ENCODE data around the gene CEMIP2.

The CEMIP2 gene

DNA sequence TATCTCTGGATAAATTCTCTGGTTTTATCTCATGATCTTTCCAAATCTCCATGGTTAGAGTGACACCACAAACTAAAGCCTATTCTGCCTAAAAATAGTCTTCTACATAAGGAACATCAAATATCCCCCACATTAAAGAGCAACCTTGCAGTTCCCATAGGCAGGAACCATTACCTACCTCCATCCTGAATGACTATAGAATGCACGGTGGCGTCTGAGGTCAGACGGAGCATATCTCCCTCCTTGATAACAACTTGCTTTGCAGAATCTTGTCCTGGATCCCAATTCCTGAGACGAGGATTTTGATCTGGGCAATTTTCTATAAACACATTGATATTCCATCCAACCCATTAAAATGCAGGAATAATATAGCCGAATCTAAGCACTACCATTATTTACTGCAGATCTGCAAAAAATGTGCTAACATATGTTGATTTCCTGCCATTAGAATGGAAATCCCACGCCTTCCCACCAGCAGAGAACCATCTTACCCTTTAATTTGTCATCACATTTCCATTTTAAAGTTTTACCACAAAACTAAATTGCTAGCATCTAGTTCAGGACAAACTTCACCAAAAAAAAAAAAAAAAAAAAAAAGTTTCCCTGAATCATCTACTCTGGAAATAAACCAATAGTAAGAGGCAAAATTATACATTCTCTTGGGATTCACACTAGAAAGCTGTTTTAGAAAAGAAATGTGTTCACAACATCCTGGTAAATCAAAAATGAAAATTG, 22.1 kb downstream of the CEMIP2 start:
- no peak for DNase-seq (ENCODE audit: low spot score)

DNA sequence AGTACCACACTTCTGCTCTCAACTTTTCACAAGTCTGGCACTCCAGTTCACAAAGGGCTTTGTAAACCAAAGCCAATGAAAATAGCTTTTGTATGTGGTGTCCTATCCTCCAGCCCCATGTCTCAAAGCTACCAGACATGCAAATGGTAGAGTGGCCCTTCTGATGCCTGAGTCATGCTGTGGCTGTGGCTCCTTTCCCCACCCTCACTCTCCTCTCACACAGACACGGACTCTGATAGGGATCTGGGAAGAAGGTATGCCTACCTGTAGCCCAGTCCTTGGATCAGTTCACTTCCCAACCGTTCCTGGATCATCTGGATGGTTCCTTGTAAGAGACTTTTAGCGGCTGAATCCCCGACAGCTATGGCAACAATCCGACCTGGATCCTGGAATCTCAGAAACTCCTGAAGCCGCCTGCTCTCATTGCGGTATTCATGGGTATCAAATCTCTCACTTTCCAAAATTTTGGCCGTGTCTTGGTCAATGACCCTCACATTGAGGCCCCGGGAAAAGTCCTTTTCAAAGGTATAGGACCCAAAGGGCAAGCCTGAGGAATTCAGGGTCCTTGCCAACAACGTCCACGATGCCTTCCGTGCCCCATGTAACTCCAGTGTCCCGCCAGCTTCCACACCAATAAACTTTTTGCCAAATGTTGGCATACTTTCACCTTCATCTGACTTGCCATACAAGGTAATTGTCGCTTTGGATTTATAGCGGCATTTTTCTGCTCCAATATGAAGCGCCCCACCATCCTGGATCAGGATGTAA, 23.4 kb downstream of the CEMIP2 start:
- DNase-seq (ENCODE audit: low spot score) = no peak

DNA sequence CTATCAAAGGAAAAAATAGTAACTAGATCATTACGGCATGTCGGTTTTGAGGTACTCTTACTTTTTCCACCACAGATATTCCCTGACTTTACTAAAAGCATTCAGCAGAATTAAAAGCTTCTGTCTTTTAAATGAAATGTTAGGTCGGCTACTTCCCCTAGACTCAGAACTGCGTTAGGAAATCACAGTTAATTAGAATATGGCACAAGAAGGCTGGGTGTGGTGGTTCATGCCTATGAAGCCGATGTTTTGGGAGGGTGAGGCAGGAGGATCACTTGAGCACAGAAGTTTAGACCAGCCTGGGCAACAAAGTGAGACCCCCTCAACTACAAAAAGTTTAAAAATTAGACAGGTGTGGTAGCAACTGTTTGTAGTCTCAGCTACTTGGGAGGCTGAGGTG, 24.4 kb downstream of the CEMIP2 start:
- DNase-seq (ENCODE audit: low spot score) = no peak

DNA sequence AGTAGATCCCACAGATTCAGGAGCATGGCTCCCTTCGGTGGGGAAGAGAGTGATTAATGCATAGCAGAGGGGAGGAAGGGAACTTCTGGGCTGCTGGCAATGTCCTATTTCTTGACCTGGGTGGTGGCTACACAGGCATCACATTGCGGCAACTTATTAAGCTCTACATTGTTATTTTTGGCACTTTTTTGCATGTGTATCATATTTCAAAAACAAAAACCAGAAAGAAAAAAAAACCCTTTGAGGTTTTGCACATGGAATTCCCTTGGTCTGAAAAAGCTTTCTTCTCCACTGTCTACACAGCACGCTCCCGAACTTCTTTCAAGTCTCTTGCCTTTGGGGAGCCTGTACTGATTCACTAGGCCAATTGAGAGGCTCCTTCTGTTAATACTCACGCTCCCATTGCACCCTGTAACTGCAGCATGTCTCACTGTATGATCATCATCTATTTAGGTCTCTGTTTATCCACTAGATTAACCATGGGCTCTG, 25.1 kb downstream of the CEMIP2 start:
- DNase-seq (ENCODE audit: low spot score) = no peak

DNA sequence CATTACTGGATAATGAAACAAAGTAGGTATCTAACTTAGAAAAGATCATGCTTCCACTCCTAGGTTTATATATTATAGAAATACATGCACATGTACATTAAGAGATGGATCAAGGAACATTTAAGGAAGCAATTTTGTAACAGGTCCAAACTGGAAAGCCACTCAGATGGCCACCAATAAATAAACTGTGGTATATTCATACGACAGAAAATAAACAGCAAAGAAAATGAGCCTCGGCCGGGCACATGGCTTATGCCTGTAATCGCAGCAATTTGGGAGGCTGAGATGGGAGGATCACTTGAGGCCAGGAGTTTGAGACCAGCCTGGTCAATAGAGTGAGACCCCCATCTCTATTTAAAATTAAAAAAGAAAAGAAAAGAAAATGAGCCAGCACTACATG, 25.6 kb downstream of the CEMIP2 start:
- no peak for DNase-seq (ENCODE audit: low spot score)

DNA sequence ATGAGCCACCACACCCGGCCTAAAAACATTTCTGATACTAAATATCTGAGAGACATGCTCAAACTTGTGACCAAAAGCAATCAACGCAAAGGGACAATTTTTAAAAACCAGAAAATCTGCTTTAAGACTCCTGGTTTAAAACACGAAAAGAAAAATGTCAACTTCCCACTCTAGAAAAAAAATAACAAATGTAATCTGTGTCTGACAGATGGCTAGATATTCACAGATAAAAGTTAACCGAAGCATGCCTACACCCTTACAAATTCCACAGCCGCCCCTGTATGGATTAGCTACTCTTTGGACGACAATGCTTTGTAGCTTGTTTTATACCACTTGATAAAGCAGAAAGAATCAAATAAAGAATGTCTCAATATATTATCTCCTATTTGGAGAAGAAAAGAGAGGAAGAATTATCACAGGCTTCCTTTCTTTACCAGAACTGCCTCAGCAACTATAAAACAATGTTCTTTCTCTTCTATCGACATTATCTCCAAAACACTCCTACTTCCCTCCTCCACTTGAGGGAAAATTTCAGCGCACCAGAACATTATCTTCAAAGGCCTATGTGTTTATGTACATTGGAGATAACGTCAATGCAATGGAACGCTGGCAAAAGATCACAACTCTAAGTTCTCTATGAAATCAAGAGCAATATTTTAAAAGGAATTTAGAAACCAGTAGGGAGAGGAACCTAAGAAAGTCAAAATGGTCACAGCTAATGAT, 26.2 kb downstream of the CEMIP2 start:
- DNase-seq (ENCODE audit: low spot score) = peak; percentile 44

DNA sequence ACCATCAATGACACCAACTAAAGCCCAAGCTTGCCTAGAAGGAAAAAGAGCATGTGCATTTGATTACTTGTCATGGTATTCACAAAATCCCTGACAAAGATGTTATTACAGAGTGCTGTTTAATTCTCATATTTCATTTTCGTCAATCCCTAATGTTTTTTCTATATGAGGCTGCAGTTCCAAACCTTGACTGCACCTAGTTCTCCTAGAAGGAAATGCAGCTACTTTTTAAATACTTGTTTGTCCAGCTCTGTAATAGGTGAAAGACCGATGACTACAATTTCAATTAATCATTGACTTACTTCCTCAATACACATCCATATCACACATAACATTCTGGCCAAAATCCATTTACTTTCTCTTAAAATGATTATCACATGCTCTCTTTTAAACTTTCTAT, 28.1 kb downstream of the CEMIP2 start:
- no peak for DNase-seq (ENCODE audit: low spot score)

DNA sequence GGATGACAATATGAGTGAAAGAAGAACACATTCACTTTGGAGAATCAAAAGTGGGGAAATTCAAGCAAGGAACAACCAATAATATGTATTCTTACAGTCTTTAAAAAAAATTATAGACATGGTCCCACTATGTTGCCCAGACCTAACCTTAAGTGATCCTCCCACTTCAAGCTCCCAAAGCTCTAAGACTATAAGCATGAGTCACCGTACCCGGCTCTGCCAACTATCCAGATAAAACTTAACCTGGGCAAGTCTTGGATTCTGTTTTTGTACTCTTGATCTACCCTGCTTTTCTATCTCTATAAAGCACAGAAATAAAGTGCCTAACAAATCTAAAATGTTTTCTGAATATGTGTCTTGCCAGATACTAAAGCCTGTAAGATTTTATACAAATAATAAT, 30.9 kb downstream of the CEMIP2 start:
- DNase-seq (ENCODE audit: low spot score) = peak; percentile 21

DNA sequence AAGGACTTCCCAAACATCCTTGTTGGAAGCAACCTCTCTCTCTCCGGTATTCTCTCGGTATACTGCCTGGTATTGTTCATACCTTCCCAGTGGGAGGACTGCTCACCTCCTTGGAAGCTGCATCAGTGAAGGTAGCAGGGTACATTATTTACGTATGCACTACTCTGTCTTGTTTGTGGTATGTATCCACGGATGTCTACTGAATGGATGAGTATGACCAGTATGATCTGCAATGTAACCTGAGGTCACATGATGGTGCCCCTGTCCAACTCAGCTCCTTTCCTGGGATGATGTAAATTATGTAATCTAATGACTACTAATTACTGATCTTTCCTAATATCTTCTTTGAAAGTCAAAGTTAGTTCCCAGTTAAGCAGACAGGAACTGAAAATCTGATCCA, 32.1 kb downstream of the CEMIP2 start:
- DNase-seq (ENCODE audit: low spot score) = no peak

DNA sequence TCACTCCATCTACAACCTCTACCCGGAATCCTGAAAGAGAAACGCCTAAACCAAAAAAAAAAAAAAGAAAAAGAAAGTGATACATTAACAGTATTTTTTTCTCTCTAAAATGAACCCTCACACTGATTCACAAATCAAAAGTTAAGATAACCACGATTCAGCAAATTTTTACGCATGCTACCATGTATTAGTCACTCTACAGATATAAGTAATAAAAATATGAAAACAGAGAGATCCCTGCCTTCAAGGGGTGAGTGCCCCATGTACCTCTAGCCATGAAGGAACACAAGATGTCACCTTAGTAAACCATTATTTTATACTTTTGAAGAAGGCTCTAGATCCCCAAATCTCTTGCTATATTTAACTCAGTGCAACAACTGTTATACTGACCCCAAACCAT, 33.4 kb downstream of the CEMIP2 start:
- no peak for DNase-seq (ENCODE audit: low spot score)

DNA sequence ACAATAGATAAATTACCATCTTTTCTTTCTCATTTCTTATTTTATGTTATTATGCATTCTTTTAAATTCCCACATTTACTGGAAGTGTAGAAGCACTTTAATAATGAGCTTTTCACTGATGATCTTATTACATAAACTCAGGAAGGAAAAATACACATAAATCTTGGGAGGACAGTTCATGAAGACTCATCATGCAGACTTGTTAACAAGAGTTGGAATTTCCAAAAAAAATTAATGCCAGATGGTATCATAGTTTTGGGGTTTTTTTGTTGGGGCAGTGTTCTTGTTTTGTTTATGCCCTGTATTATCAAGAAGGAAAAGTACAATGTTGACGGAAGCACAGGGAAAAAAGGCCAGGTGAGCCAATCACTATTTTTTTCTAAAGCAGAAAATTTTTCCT, 35.1 kb downstream of the CEMIP2 start:
- DNase-seq (ENCODE audit: low spot score) = no peak

DNA sequence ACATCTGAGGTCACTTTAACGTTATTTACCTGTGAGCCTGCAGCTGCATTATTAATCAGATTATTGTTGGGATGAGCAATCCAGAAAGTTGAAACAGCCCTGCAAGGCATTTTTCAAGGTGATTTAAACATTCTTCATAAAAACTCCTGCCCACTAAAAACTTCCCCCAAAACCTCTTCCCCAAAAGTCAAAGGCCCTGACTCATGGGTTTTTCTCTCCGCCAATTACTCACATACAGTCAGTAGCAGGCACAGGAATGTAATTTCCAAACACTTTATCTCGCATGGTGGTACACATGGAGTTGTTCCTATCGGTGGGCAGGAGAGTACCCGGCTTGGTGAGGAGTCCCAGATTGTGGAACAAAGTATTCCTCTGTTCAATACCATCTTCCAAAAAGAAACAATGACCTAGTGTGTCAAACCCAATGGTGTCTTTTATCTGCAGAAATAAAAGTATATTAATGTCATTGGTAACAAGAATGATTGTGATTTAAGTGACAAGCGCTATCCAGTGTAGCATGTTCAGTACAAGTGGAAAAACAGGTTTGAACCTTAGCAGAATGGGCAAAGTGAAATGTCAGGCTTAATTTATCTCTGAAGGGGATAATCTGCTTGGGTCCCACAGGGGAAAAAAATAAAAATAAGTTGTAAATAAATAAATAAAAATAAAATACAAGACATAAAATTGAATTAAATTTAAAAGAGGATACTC, 38.3 kb downstream of the CEMIP2 start:
- no peak for DNase-seq (ENCODE audit: low spot score)

DNA sequence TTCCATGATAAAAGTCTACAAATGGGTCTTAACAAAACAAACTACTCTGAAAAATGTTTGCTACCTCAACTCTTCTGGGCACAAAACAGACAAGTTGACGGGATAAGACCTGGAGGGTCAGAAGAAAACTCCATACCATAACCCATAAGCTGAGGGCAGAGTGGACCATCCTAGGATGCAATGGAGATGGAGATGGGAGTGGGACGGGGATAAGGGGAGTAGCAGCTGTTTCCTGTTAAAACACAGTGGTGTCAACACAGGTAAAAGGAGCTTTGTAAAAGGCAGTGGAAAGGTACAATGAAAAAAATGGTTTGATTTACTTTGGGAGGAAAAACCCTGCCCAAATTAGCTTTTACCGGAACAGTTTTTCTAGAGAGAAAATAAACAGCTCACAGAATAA, 41.6 kb downstream of the CEMIP2 start:
- DNase-seq (ENCODE audit: low spot score) = no peak

DNA sequence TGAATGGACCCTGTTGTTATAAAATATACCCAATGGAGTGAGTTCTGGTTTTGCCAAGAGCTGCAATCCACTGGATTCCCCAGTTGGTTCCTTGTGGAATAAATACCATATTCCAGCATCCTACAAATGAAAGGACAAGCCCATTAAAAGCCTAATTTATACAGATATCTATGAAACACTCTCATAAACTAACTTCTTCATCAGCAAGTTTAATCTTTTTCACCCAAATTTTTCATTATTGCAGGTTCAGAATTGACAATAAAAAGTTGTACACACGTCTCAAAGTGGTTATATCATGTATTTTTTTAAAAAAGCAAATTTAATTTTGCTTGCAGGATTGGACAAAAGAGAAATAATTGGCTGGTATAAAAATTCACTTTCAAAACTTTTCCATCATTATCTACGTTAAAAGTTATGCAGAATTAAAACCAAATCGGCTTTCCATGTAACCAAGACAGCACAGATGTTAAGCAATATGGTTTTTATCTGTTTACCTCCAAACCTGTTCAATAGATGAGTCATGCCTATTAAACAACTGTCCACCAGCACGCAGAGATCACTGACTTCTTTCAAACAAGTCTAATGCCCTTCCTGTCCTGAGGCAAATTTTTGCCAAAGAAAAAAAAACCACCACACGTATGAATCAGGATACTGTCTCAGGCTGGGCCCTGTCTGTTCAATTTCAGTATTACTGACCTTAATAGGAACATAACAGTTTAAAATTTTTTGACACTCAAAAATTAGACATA, 42.5 kb downstream of the CEMIP2 start:
- DNase-seq (ENCODE audit: low spot score) = peak; percentile 46

DNA sequence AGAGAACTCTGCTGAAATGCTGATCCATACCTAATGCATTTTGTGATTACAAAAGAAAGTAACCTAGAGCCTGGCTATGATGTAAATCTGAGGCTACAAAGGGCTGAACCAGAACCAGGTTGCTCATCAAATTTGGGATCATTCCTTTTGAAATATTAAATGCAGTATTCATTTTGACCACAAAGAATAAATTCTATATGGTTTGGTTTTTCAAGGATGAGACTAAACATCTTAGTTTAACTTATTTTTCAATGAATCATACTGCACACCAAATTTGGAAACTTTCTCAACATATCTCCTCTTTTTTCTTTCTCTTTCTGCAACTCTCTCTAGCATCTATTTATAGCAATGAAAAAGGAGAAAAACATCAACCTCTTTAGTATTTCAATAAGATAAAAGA, 46.5 kb downstream of the CEMIP2 start:
- DNase-seq (ENCODE audit: low spot score) = no peak

DNA sequence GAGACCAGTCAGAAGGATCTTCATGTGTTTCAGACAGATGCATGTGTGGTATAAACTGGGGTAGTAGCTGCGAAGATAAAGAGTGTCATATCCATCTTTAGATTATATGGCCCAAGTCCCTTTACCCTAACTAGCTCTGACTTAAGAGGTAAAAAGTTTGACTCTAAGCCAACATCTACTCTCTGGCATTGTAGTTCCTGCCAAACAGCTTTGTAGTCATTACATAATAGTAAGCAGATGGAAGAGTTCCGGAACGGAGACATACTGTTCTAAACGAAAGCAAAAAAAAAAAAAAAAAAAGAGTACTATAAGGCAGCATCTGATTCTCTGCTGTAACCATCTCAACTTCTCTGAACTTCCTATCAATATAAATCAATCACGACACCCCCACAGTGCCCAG, 48.8 kb downstream of the CEMIP2 start:
- DNase-seq (ENCODE audit: low spot score) = no peak

DNA sequence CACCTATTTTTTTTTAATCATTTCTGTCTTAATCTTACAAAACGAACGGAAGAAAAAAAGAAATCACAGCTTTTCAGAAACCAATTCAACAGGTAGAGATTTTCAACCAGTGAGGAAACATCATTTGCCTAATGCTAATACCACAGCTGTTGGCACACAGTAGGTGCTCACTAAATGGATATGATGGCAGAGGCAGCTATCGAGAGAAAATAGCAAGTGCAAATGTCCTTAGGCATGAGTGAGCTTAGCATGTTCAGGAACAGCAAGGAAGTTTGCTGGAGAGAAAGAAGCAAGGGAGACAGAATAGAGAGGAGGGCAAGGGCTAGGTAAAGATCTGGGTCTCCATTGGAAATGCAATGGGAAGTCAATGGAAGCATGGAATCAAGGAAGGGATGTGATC, 49.2 kb downstream of the CEMIP2 start:
- no peak for DNase-seq (ENCODE audit: low spot score)

DNA sequence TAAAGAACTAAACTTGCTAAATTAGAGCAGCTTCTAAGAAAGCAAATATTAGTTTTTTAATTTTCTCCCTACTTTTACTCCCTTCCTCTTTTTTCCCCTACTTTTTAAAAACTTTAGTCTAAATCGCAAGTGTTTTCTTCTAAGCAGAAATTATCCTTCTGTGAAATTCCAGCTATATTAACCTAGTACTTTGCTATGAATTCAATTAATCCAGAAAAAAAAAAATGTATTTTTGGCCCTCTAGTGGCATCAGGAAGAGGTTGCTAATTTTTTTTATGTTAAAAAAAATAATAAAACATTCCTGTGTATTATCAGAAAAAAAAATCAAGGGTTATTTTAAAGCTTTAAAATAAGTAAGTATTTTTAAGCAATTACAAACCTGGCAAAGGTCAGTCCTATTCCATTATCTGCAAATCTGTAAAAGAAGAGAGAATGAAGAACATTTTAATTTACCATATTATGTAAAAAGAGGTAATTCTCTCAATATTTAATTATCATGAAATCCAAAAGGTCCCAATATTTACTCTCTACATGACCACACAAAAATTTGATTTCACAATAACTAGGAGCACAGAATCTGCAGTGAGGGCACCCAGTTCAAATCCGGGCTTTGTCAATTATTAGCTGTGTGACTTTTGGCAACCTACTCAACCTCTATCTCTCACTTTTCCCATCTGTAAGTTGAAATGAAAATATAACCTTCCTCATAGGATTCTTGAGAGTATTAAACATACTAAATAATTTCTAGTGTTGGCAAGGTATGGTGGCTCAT, 52.0 kb downstream of the CEMIP2 start:
- DNase-seq (ENCODE audit: low spot score) = no peak

DNA sequence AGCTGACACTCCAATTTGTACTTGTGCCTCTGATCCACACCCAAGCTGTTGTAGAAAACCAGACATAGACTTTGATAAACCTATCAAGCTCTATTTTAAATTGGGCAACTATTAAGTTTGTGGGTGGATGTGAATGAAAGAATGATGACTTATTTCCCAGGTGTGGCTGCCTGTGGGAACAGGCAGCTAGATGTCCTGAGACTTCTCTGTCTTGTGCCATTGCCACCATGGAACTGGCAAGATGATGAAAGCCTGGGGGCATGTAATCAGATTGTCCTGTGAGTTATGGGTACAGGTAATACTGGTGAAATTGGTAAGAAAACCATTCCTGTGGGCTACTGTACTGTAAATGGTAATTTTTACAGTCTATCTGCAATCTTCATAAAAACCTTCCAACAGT, 57.5 kb downstream of the CEMIP2 start:
- no peak for DNase-seq (ENCODE audit: low spot score)

DNA sequence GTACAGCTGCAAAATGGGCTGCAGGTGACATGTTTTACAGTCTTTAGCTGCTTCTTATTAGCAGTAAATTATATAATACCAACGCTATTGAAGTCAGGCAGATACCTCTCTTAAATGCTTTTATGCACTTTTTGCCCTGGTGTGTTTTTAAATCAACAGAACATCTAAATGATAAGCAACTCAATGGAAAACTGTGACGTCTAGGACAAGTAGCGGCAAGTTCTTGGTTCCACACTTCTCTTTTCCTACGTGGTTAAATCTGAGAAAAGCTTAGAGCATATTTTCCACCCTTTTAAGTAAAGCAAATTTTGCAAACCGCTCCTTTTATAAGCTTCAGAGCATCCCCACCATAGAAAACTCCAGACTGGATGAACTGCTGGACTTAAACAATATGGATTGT, 58.1 kb downstream of the CEMIP2 start:
- DNase-seq (ENCODE audit: low spot score) = no peak

DNA sequence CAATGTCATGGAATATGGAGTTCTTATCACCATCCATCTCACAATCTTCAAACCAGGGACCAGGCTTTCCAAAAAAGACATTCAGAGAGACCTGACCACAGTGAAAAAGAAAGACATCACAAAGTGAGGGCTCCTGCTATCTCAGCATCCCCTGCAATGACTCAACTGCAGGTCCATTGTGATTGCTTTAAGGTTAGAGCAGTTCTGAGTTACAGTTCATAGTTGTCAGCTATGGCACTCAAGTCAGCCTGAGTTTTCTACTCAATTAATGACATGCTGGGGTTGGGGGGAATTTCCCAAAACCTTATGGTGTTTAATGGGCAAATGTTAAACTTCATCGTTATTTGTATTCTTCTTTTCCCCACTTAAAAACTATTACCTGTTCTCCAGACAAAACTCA, 58.9 kb downstream of the CEMIP2 start:
- no peak for DNase-seq (ENCODE audit: low spot score)
